Mesodermal cell (in vitro differentiated cells): Measurements from ENCODE around the gene NEK1.

Source experiments
- H3K27ac ChIP-seq: 2 replicates; pipeline ENCODE4 v1.7.0; 2013; ENCODE audit warnings: mild to moderate bottlenecking, low read depth, low read length, moderate library complexity; ENCODE audit not compliant: severe bottlenecking
- H3K36me3 ChIP-seq: 2 replicates; pipeline ENCODE4 v1.7.1; 2013; ENCODE audit warnings: mild to moderate bottlenecking, low read length, moderate library complexity; ENCODE audit not compliant: control insufficient read depth, insufficient read depth
- H3K4me1 ChIP-seq: one replicate; pipeline ENCODE4 v1.7.1; 2013; ENCODE audit warnings: mild to moderate bottlenecking, low read length; ENCODE audit not compliant: insufficient read depth, control insufficient read depth, poor library complexity, severe bottlenecking
- H3K4me3 ChIP-seq: 2 replicates; pipeline ENCODE4 v1.7.0; 2013; ENCODE audit warnings: low read length, control low read depth, mild to moderate bottlenecking; ENCODE audit not compliant: insufficient read depth, poor library complexity, severe bottlenecking; ENCODE audit errors: extremely low read depth
- H3K9me3 ChIP-seq: 2 replicates; pipeline ENCODE4 v1.7.1; 2013; ENCODE audit warnings: mild to moderate bottlenecking, low read length, moderate library complexity; ENCODE audit not compliant: control insufficient read depth
- WGBS, 2 experiments: methylation state at CpG; one replicate each; pipeline ENCODE4 v1.1.5; 2013; ENCODE audit warnings: missing lambda C conversion rate in 2 of 2; ENCODE audit not compliant: insufficient coverage in 2 of 2; 5-methylcytosine and 5-hydroxymethylcytosine counted together

Gene NEK1

DNA sequence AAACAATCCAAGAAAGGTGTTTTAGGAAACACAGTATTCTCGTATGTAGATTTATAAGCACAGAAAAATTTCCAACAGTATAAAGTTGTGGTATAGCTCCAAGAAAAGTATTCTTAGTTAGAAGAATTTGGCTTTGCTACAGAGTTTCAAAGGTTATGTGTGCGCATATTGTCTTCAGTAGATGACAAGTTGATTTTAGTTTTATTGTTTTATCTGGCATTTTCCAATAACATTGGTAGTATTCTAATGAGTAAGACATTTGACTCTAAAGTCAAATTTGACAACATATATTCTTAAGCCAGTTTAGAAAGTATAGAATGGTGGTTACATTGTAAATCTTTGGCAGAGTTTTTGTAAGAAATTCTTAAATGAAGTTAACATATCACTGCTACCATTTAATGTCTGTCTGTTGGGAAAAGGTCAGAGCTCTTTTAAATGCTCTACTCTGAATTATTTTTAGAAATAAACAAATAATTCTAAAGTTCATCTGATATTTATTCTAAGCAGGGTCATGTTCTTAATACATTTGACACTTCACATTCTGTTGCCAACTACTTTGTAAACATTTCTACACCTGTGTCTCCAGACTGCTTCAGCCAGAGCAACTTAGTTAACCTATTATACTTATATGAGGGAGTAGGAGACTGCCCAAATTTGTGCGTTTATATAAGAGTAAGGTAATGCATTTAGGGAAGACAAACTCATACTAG, 38.0 kb upstream of the NEK1 start:
- Histone ChIP-seq H3K9me3 (no peaks in the 10 kb centered on the region), H3K4me1 (no peaks in the 10 kb centered on the region), H3K4me3 (no peak overlapping the region), H3K27ac (no peak overlapping the region), H3K36me3 (peaks cover 6% of the 10 kb centered on the region)
- 100% methylated on average over 1 of the region's 3 CpGs; no CpG with 5 or more reads in 1 of the 2 experiments for WGBS, 2 experiments

DNA sequence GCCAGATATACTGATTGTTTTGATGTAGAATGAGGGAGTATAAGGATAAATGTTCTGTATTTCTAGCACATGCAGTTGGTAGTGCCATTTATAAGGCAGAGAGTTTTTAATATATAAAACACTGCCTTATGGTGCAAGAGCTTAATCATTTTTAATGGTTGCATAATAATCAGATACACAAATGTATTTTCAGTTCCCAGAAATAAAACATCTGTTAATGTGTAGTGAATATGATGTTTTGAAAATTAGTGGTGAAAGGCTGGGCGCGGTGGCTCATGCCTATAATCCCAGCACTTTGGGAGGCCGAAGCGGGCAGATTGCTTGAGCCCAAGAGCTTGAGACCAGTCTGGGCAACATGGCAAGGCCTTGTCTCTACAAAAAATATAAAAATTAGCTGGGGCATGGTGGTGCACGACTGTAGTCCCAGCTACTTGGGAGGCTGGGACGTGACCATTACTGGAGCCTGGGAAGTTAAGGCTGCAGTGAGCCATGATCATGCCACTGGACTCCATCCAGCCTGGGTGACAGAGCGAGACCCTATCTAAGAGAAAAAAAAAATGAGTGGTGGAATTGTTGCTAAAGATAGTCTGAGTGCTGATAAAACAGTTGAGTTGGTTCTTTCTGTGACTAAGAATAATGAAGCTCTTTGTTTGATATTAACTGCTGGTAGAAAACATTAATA, 37.3 kb upstream of the NEK1 start:
- Histone ChIP-seq H3K9me3 (no peaks in the 10 kb centered on the region), H3K36me3 (peaks cover 8% of the 10 kb centered on the region), H3K4me3 (no peak overlapping the region), H3K4me1 (no peaks in the 10 kb centered on the region), H3K27ac (no peak overlapping the region)
- 84 to 90% methylated on average over 6 to 7 of the region's 7 CpGs for WGBS, 2 experiments

DNA sequence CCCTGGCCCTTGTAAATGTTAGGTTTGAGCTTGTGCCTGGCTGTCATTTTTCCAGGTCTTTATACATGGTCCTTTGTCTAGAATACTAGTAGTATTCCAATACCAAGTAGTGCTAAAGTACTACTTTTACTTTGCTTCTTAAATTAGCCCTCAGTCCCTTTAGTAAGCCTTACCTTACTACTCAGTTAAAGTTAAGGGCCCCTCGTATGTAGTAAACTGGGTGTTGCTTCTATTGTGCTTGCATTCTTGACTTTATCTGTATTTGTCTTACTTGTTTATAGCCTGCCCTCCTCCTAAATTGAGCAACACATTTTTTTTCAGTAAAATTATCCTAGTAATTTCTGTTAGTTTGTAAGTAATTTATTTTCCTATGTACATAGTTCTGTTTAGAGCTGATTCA, 33.2 kb upstream of the NEK1 start:
- no peak overlapping the region for H3K4me3 ChIP-seq
- H3K4me1 ChIP-seq: no peaks in the 10 kb centered on the region
- no peak overlapping the region for H3K27ac ChIP-seq
- no CpG with 5 or more reads among the region's 1 CpG for WGBS, 2 experiments
- peaks cover 24% of the 10 kb centered on the region for H3K36me3 ChIP-seq
- H3K9me3 ChIP-seq: no peaks in the 10 kb centered on the region

DNA sequence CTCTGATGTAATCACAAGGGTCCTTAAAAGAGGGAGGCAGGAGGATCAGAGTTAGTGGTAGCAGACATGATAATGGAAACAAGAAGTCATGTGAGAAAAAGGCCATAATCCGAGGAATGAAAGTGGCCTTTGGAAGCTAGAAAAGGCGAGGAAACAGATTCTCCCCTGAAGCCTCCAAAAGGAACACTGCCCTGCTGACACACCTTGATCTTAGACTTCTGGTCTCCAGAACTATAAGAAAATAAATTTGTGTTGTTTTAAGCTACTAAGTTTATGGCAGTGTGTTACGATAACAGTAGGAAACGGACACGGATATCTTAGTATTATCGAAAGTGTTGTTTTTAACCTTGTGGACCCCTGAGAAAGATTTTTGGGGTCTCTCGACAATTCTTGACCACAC, 32.4 kb upstream of the NEK1 start:
- H3K9me3 ChIP-seq: no peaks in the 10 kb centered on the region
- peaks cover 24% of the 10 kb centered on the region for H3K36me3 ChIP-seq
- WGBS, 2 experiments: 92 to 100% methylated on average over 4 to 7 of the region's 7 CpGs
- no peaks in the 10 kb centered on the region for H3K4me1 ChIP-seq
- H3K27ac ChIP-seq: no peak overlapping the region
- no peak overlapping the region for H3K4me3 ChIP-seq

DNA sequence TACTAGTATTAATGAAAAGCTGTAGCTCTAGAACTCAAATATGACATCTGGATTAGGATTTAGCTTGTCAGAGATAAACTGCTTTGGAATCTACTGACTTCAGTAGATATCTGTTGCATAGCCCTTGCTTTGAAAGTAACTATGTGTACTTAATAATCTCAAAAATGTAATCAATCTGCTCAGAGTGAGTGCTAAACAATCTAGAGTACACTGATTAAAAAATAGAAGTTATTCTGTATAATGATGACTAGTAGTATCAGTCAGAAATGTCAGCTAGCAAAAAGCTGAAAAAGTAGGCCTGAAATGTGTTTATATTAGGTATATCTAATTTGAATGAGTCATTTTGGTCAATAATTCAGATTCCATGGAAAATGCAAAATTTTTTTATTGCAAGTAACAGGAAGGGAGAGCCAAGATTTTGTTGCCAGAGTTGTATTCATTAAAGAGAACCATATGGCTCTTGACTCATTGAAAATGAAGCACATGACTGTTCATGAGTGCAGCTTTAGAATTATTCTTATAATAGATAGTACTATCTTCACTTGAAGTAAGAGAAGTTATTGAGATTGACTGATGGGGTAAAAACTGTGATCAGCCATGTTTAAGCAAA, 28.0 kb upstream of the NEK1 start:
- Histone ChIP-seq H3K4me3 (no peak overlapping the region), H3K9me3 (no peaks in the 10 kb centered on the region), H3K36me3 (peaks cover 46% of the 10 kb centered on the region), H3K4me1 (no peaks in the 10 kb centered on the region), H3K27ac (no peak overlapping the region)

DNA sequence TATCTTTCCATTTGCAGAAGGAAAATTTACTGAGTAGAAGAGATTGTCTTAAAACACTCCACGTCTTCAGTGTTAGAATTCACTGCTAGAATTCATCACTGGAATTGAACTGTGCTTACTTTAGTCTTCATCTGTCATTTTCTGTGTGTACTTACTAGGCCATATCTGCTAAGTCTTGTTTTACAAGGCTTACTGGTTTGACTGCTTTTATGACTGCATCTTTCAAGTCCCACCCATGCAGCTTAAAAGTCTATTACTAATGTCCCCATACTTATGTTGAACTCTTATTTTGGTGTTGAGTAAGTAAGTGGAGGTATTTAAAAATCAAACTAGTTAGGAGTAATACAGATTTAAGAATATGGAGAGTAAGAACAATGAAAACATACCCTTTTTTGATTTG, 22.6 kb upstream of the NEK1 start:
- WGBS, 2 experiments: 100% methylated on average over 1 of the region's 1 CpG; no CpG with 5 or more reads in 1 of the 2 experiments

DNA sequence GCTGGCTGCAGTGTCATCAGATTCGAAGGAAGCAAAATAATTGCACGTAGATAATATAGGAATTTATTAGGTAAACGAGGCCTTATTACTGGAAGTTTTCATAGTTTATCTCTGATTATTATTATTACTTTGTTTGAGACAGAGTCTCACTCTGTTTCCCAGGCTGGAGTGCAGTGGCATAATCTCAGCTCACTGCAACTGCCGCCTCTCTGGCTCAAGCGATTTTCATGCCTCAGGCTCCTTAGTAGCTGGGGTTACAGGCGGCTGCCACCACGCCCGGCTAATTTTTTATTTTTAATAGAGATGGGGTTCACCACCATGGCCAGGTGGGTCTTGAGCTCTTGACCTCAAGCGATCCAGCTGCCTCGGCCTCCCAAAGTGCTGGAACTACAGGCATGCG, 20.5 kb upstream of the NEK1 start:
- peaks cover 9% of the 10 kb centered on the region for H3K36me3 ChIP-seq
- no peak overlapping the region for H3K27ac ChIP-seq
- no peak overlapping the region for H3K4me3 ChIP-seq
- no peaks in the 10 kb centered on the region for H3K9me3 ChIP-seq
- H3K4me1 ChIP-seq: no peaks in the 10 kb centered on the region
- 95 to 100% methylated on average over 6 to 8 of the region's 11 CpGs for WGBS, 2 experiments

More for the DNA sequence above, 22.6 kb upstream of the NEK1 start:
- Histone ChIP-seq H3K27ac (no peak overlapping the region), H3K4me3 (no peak overlapping the region), H3K36me3 (peaks cover 22% of the 10 kb centered on the region), H3K9me3 (no peaks in the 10 kb centered on the region), H3K4me1 (no peaks in the 10 kb centered on the region)

DNA sequence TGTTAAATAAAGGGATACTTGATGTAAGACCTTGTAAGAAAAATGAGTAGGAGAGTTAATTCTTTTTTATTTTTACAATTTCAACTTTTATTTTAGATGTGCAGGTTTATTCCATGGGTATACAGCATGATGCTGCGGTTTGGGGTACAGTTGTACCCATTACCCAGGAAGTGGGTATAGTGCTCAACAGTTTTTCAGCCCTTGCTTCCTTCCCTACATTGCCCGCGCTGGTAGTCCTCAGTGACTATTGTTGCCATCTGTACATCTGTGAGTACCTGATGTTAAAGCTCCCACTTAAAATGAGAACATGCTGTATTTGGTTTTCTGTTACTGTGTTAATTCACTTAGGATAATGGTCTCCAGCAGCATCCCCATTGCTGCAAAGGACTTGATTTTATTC, 17.7 kb upstream of the NEK1 start:
- Histone ChIP-seq H3K4me1 (no peaks in the 10 kb centered on the region), H3K4me3 (no peak overlapping the region), H3K36me3 (no peaks in the 10 kb centered on the region), H3K27ac (no peak overlapping the region), H3K9me3 (no peaks in the 10 kb centered on the region)
- 100% methylated on average over 2 to 3 of the region's 3 CpGs for WGBS, 2 experiments

DNA sequence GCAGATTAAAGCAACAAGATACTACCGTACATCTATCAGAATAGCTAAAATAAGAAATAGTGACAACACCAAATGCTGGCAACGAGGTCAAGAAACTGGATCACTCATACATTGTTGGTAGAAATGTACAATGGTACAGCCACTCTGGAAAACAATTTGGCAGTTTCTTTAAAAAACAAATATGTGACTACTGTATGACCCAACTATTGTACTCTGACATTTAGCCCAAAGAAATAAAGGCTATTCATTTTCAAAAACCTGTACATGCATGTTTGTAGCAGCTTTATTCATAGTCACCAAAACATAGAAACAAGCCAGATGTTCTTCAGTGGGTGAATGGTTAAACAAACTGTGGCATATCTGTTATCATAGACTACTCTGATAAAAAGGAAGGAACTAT, 16.2 kb upstream of the NEK1 start:
- H3K4me1 ChIP-seq: no peaks in the 10 kb centered on the region

DNA sequence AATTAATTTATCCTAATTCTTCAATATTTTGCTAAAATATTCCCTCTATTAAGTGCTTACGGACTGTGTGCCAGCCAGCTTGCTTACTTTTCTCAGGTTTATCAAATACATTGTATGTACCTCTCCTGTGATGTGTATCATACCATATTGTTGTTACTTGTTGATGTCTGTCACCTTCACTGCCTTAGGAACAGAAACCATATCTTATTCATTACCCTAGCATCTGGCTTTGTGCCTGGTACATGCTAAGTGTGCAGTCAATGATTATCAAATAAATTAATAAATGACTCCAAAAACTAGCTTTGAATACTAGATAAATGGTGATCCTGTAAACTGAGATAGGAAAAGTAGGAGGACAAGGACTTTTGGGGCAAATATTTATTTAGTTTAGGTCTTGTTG, 14.9 kb upstream of the NEK1 start:
- Histone ChIP-seq H3K4me3 (no peak overlapping the region), H3K36me3 (no peaks in the 10 kb centered on the region), H3K27ac (no peak overlapping the region), H3K4me1 (no peaks in the 10 kb centered on the region), H3K9me3 (no peaks in the 10 kb centered on the region)
- WGBS, 2 experiments: 100% methylated on average over 1 of the region's 1 CpG; no CpG with 5 or more reads in 1 of the 2 experiments

More for the DNA sequence above, 16.2 kb upstream of the NEK1 start:
- no CpG with 5 or more reads among the region's 2 CpGs for WGBS, 2 experiments
- Histone ChIP-seq H3K9me3 (no peaks in the 10 kb centered on the region), H3K27ac (no peak overlapping the region), H3K36me3 (no peaks in the 10 kb centered on the region), H3K4me3 (no peak overlapping the region)
